Stimulated activated CD4-positive, alpha-beta T cell treated with anti-CD3 and anti-CD28 coated beads, Interleukin-1b, Interleukin-23, amount 100 ng/mL, for 4 hours (primary cell): ENCODE results near the gene NMNAT2.
"Not testable (repeated sequence)": the region's sequence is repeated elsewhere in the genome, so short reads cannot be mapped to it uniquely, and the experiment has no call there.

Experiments
- DNase-seq, 2 donors: peaks; one replicate each; pipeline ENCODE4 v3.0.0-alpha.2; 2020; ENCODE audit warnings: low read depth in 2 of 2

Gene NMNAT2

DNA sequence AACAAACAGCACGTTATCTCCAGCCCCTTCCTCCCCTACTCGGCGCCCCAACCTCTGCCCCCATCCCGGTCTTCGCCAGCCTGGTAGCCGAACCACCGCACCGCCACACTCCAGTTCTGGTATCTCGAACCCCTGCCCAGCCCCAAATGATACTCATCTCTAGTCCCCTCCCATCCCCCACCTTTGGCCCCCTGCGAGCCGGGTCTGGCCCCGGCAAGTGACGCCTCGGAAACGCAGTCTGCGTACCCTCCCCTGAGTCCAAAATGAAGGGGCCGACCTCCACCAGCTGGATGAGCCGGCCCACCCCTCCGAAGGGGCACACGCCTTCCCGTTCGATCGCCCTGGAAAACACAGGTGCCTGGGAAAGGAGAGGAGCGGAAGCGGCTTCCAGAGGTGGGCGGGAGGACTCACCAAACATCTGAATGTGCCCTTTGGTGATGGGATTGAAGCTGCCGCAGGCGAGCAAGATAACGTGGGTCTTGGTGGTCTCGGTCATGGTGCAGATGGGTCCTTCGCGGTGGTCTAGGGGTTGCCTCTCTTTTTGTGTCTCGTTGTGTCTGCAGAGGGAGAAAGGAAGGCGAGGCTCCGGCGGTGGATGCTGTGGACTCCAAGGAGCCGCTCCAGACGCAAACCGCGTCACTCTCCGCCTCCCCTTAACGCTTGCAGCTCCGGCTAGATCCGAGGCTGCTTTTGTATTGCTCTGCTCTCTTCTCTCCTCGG is at the start of gene NMNAT2:
Gene NMNAT2 (minus strand): TSS at position 609 of the 720 bp plus-strand sequence. CDS start 113 bp downstream, at position 496.
- DNase-seq, result no peak

DNA sequence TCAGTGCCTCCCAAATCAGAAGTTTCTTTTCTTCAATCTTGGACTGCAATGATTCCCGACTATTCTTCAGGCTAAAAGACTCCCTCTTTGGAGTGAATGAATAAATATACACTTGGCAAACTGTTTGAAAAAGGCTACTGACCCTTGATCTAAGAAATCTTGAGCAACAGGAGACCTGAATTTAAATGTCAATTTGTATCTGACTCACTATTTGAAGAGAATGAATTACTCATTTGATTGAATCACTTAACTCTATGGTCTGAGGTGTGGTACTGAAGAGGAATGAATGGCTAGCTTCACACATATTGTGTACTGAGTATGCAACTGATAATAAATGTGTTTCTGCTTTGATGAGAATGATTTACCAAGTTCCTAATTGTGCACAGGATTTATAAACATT is 49.5 kb upstream of the NMNAT2 start:
- DNase-seq, result no peak

DNA sequence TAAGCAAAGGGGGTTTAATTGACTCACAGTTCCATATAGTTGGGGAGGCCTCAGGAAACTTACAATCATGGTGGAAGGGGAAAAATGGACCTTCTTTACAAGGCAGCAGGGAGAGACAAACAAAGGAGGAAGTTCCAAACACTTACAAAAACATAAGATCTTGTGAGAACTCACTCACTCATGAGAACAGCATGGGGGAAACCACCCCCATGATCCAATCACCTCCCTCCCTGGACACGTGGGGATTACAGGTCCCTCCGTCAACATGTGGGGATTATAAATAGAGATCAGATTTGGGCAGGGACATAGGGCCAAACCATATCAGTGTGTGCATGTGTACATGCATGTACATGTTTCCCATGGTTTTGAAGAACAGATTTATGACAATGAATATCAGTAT is 48.6 kb upstream of the NMNAT2 start:
- DNase-seq, result no peak

DNA sequence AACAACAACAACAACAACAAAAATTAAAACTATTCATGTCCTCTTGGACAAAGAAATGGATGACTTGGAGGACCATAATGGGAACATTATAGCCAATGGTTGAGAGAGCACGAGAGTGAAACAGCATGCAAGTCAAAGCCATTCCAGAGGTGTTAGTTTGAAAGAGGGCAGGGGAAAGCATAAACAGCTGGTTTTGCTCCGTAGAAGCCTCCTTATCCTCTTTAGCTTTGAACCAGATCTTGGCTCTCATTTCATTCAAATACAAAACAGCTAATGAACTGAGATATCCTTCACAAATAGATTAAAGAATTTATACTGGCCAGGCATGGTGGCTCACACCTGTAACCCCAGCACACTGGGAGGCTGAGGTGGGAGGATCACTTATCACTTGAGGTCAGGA is 45.4 kb upstream of the NMNAT2 start:
- DNase-seq, result no peak

DNA sequence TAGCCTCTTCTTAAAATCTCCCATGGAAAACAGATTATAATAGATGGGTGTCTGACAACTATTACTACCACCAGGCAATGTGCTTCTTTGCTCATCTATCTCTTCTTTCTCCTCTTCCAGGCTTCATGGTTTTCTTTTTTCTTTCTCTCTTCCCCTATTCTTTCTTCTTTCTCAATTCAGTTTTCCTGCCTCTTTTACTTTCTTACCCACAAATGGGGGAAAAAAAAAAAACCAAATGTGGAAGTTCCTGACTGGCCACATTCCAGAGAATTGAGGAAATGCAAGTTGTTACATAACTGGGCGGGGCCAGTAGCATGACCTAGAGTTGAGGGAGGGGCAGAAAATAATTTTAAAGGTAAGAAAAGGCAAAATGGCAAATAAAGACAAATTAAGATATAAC is 43.2 kb upstream of the NMNAT2 start:
- no peak for DNase-seq

DNA sequence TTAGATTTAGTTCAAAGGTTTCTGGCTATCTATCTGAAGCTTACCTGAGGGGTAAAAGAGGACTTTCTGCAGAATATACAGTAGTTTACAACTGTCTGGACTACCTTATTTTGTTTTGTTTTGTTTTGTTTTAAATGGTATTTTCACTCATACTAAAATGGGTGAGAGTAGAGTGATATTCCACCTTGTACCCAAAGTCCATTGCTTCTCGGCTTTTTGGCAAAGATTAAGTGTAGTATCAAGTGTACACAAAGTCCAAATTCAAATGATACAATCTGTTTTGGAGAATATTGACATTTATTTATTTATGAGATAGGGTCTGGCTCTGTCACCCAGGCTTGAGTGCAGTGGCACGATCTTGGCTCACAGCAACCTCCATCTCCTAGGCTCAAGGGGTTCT is 42.4 kb upstream of the NMNAT2 start:
- no peak for DNase-seq

DNA sequence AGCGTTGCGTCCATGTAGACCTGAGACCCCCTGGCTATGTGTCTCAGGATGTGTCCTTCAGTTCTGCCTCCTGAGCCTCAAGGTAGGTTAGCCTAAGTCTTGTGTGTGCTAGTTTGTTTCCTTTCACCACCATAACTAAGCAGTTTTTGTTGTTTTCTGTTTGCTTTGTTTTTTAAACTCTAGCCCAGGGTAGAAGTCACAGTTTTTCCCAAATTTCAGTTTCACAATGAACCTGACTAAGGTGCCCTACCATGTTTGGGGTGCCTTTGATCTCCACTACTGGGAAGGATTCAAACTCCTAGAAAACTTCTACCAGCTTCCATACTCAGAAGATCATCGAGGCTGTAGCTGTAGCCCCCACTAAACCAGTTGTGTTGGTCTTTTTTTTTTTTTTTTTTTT is 39.3 kb upstream of the NMNAT2 start:
- DNase-seq, result no peak

DNA sequence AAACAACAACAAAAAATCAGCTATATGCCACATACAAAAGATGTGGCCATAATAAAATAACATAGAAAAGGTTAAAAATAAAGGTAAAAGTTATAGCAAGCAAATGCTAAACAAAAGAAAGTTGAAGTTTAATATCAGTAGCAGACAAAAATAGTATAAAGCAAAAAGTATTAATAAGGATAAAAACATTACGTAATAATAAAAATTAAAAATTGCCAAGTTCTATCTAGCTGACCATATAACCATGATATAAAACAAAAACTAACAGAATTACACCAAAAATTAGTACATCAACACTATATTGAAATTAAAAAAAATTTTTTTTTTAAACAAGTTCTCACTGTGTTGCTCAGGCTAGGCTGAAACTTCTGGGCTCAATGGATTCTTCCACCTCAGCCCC is 38.6 kb upstream of the NMNAT2 start:
- no peak for DNase-seq

DNA sequence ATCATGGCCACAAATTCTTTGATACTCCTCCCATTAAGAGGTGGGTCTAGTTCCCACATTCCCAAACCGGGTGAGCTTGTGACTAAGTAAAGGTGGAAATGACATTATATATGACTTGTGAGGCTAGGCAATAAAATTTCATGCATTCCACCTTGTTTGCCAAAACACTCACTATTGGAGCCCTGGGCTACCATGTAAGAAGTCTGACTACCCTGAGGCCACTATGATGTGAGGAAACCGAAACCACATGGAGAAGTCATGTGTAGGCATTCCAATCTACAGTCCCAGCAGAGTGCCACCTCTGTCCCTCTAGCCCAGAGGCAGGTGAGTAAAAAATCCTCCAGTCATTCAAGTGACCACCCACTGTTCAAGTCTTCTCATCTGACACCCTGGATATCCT is 36.2 kb upstream of the NMNAT2 start:
- no peak for DNase-seq

DNA sequence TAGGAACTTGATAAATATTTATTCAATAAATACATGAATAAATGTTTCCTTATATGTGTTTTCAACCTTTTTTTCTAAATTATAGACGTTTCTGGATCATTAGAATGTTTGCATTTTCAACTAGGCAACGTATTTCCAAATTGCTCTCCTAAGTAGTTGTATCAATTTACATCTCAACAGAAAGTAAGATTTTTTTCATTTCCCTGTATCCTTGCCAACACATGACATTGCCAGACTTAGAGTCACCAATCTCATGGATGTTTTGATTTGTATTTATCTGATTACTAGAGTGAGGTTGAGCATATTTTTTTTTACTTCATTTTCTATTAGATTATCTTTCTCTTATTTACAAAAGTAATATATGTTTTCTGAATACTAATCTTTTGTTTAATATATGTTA is 31.9 kb upstream of the NMNAT2 start:
- no peak for DNase-seq

DNA sequence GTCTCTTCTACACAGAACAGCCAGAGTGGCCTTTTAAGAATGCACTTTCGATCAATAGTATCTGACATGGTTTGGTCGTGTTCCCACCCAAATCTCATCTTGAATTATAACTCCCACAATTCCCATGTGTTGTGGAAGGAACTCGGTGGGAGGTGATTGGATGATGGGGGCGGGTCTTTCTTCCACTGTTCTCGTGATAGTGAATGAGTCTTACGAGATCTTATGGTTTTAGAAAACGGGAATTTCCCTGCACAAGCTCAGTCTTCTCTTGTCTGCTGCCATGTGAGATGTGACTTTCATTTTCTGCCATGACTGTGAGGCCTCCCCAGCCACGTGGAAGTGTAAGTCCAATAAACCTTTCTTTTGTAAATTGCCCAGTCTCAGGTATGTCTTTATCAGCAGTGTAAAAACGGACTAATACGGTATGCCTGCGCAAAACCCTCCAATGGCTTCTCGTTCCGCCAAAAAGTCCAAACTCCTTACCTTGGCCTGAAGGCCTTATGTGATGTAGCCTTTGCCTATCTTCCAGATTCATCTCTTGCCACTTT is 31.1 kb upstream of the NMNAT2 start:
- DNase-seq, result no peak

DNA sequence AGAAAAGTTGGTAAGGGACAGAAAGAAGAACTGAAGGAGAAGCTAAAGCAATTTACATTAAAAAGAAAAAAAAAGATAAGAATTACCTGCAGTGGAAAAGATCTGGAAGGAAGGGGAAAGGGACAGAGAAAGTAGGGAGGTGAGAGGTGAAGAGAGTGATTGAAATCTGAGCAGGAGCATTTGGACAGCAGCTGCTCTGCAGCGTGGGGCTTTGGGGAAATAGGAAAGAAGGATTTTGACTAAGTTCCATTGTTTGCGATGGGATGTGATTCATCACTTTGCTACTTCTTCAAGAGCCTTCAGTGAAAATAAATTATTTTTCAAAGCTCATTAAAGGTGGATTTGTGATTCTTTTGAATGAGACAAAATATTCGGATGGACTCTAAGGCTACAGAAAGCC is 26.1 kb upstream of the NMNAT2 start:
- DNase-seq, result no peak

DNA sequence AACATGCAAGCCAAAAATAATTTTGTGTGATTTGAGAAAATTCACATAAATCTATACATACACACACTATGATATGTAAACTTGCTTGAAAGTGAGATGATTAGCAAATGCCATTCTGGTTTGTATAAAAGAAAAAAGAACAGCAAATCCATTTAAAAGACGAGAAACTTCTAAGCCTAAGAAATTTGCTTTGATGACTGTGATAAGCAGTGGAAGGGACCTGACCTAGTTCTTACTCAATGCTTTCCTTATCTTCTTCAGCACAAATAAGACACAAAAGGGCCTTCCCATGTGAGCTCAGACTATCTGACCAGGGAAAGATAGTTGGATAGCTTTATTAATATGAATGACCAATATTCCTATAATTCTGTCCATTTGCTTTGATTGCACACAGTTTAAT is 25.3 kb upstream of the NMNAT2 start:
- no peak for DNase-seq

DNA sequence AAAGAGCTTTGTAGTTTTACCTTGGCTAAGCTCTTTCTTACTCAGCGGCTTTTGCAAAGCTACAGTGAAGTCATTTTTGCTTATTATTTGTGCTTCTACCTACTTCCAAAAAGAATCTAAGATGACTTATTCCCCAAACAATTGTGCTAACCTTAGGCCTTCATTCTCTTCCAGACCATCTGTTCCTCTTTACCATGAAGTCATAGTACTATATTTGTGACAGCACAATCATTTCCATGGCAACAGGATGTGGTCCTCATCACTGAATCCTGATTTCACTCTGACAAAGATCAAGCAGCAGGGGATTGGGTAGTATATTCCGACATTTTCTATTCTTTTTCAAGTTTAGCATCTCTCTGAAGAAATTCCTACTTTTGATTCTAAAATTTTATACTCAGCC is 24.8 kb upstream of the NMNAT2 start:
- DNase-seq, result no peak

DNA sequence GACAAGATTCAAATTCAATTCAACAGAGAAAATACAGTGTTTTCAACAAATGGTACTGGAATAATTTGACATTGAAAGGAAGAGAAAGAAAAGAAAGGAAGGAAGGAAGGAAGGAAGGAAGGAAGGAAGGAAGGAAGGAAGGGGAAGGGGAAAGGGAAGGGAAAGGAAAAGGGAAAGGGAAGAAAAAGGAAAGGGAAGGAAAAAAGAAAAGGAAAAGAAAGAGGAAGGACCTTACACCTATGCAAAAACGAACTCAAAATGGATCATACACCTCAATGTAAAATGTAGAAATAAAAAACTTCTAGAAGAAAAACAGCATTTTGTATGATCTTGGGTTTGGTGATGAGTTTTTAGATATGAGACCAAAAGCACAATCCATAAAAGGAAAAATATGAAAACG is 19.9 kb upstream of the NMNAT2 start:
- no peak for DNase-seq

DNA sequence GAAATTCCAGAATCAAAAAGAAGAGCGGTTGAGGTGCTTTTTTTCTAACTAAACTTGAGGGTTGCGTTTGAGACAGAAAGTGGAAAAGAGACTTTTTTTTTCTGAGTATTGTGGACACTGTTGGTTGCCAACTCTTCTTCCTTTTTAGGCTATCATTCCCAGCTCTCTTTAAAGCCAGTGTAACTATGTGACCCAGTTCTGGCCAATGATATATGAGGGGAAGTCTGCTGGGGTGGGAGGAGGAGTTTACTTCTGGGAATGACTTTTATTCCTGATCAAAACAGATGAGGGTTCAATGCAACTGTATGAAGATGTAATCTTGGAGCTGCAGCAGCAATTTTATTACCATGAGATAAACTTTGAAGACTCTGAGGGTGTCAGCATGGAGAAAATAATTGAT is 17.3 kb upstream of the NMNAT2 start:
- no peak for DNase-seq

DNA sequence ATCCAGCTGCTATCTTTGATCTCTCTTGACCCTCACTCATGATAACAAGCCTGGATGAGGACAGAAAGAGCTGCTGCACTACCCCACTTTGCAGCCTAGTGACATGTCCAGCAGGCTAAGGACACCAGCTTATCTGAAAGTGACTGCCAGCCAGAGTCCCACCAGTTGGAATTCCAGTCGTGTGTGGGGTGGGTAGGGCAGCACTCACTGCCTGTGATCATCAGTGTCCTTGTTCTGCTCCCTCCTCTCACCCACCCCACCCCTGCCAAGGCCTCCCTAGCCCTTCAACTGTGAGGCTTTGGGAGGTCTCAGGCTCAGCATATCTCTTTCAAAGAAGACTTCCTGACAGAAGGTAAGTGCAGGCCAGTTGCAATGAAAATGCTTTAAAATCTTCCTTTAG is 15.5 kb upstream of the NMNAT2 start:
- DNase-seq, result no peak

DNA sequence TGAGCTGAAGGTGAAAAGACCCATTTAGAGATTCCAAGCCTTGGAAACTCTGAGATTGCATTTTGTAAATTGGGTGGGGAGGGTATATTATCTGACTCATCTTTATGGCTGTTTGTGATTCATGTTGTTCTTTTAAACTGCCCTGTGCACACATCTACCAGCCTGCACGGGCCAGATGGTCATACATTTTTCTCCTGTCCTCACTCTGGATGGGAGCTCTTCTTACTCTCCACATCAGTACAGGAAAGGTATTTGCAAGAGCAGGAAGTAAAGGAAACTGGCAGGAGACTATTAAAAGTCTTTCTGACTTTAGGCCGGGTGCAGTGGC is 14.3 kb upstream of the NMNAT2 start:
- DNase-seq, result no peak

DNA sequence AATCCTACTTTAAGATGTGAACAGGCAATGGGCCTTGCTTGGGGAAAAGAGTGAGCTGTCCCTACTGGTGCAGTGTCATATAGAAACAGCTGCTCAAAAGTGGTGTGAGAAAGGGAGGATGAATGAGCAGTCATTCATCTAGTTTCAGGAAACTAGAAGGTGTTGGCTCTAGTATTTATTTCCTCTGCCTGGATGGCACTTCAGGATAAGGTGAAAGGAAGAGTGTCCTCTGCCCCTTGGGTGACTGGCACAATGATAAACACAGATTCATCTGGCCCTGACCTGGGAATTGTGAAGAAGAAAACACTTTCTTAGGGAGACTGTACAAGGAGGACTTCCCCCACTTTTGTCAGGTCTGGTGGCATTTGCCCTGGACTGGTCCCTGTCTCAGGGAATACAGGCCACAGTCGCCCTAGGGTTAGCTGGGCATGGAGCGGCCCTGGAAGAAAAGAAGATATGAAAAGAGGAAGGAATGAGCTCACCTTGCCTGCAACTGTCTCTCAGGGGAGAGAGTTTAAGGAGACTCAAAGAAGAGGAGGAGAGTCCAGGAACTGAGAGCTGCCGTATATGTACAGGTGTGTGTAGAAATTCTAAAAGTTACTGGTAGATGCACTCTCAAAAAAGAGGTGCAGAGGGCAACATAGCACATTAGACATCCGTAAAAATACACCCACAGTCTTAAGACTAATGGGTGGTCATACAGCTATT is 13.8 kb upstream of the NMNAT2 start:
- DNase-seq, result no peak

DNA sequence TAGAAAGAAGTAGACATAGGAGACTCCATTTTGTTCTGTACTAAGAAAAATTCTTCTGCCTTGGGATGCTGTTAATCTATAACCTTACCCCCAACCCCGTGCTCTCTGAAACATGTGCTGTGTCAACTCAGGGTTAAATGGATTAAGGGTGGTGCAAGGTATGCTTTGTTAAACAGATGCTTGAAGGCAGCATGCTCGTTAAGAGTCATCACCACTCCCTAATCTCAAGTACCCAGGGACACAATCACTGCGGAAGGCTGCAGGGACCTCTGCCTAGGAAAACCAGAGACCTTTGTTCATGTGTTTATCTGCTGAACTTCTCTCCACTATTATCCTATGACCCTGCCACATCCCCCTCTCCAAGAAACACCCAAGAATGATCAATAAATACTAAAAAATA is 9.4 kb upstream of the NMNAT2 start:
- not testable (repeated sequence) for DNase-seq

DNA sequence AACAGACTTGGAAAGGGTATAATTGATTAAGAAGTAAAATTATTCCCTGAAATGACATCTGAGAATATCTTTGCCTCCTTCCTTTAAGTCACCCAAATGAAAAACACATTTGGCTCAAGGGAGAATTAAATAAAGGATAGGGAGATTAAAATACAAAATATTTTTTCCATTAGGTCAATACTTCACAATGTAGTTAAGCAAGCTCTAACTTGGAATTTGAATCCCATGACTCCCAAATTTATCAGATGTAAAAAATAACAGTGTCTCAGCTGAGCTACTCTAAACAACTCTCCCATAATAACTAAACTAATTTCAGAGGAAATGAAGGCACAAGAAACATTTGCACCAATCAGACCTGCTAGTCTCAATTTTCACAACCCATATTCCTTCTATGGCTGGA is 6.5 kb upstream of the NMNAT2 start:
- DNase-seq, result no peak

DNA sequence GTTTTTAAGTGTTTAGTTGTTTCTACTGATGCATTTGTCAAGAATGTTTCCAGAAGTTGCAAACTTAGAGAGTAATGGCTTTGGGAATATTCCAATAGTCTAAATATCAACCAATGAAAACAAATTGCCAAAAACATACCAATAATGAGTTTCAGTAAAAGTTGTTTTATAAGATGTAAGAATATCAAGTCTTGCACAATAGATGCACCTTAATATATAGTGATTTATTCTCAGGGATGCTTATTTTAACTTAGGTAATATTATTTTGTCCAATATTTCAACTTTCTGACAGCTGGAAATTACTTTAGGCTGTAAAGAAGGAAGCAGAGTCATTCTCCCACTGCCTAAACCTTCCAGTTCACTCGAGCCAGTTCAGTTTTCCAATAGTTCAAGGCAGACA is 5.4 kb upstream of the NMNAT2 start:
- DNase-seq, result no peak

DNA sequence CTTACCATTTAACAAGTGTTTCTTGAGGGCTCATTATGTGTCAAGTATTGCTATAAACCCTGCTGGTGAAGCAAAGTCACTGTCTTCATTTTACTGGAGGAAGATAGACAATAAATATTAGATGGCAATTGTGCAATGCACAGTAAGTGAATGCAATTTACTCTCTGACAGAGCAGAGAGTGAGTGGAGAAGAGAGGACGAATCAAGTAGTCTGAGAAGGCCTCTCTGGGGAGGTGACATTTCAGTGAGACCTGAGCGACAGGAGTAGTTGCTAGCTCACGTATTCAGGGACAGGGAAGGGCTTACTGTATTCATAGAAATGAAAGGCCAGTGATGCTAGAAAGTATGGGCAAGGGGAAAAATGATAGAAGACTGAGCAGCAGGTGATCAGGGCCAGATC is 1.2 kb upstream of the NMNAT2 start:
- DNase-seq, result no peak

DNA sequence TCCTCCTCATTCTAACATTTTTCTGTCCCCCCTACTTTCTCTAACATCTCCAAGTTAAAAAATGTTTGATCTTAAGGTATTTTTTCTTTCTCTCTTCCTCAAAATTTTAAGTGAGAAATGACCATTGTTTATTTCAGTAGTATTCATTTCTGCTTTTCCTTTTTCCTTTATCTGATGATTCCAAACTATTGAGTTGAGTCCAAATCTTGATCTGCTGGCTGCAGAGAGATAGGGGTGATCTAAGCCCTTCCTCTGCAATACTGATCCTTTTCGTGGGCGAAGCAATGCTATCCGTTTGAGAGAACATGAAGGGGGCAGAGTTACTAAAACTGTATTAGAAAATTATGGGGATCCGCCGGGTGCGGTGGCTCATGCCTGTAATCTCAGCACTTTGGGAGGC is 516 bp upstream of the NMNAT2 start:
- DNase-seq, result no peak
